Forelimb muscle (tissue), 1 donor: Measurements from ENCODE around the gene GARIN3. TPM values are rescaled to one million over a fixed set of nuclear protein-coding genes. Genes with fewer than 3 reads are reported as not detected.

Experiments used
- DNase-seq: peaks from one replicate; pipeline ENCODE4 v3.0.0-alpha.2; 2013; ENCODE audit warnings: low read depth
- polyA plus RNA-seq: library from polyadenylated mRNA; unstranded; fragments of 120-200 nt; gene quantifications from one replicate; pipeline ENCODE4 v1.2.1, GENCODE V29; 2013; ENCODE audit not compliant: insufficient read length

Gene GARIN3
- polyA plus RNA-seq, 1 donor = not detected

- DNase-seq = peak; percentile 49
Measured at GRCh38 chr5:157148734-157149615, 17.1 kb downstream of the GARIN3 start.

DNA sequence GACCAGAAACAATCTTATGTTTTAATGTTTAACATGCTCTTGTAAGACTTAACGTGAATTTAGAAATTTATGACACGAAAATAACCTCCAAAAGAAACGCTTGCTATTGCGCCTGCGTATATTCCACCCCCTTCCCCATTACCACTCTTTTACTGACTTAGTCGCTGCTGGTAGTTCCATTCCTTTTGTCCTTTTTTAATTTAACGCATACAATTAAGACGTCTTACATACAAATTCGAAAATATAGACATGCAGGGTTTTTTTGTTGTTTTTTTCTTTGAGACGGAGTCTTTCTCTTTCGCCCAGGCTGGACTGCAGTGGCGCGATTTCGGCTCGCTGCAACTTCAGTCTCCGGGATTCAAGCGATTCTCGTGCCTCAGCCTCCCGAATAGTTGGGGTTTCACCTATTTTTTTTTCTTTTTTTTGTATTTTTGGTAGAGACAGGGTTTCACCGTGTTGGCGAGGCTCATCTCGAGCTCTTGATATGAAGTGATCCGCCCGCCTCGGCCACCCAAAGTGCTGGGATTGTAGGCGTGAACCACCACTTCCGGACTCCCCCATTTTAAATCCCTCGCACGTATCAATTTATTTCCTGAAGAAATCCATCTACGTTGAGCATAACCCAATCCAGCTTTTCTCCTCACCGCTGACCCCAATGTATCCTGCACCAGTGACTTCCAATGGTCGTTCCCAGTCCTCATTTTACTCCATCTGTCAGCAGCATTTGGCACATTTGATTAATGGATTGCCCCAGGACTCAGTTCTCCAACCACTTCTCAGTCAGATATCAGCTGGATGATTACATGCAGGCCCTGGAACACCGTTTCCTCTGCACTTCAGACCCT lies 22.7 kb downstream of the GARIN3 start:
- DNase-seq = peak; percentile 17

GRCh38 chr5:157142317-157143126 lies 23.5 kb downstream of the GARIN3 start, which contains the start of gene MED7:
Gene MED7 (minus strand): TSS chr5:157142865. CDS start chr5:157139431, 3,434 bp downstream.
- DNase-seq = peak; percentile 100

GRCh38 chr5:157137691-157138090 lies 28.4 kb downstream of the GARIN3 start:
- no peak for DNase-seq

DNA sequence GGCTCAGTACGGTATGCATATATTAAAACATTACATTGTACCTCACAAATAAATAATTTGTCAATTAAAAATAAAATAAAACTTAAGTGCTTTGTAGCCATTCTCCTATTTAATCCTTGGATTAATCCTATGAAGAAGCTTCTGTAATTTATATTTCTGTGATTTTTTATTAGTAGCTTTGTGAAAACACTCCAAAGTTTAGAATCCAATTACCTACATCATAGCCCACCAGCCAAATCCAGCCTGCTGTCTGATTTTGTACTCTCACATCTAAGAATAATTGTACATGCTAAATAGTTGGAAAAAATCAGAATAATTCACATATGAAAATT lies 33.8 kb downstream of the GARIN3 start:
- DNase-seq = no peak

GRCh38 chr5:157130925-157131324 lies 35.1 kb downstream of the GARIN3 start:
- no peak for DNase-seq

GRCh38 chr5:157121709-157122108 lies 44.4 kb downstream of the GARIN3 start:
- DNase-seq = no peak

- no peak for DNase-seq
Measured at GRCh38 chr5:157120102-157120501, 46.0 kb downstream of the GARIN3 start.

- DNase-seq = no peak
Measured at GRCh38 chr5:157116483-157116954, 49.5 kb downstream of the GARIN3 start.

DNA sequence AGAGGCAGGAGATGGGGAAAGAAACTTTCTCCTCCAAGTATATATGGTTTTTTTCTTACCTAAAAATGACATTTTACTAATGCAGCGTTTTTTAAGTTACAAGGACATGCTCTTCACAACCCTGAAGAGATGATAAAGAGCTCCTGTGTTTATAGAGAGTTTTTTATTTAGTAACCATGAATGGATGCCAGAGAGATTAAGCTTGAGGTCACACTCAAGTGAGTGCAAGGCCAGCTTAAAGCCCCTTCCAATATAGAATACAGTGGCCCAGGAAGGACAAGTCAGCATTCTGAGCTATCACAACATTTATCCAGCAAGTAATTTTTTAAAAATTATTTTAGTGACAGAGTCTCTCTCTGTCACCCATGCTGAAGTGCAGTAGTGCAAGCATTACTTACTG lies 50.6 kb downstream of the GARIN3 start:
- no peak for DNase-seq

GRCh38 chr5:157115012-157115411 lies 51.1 kb downstream of the GARIN3 start:
- no peak for DNase-seq

DNA sequence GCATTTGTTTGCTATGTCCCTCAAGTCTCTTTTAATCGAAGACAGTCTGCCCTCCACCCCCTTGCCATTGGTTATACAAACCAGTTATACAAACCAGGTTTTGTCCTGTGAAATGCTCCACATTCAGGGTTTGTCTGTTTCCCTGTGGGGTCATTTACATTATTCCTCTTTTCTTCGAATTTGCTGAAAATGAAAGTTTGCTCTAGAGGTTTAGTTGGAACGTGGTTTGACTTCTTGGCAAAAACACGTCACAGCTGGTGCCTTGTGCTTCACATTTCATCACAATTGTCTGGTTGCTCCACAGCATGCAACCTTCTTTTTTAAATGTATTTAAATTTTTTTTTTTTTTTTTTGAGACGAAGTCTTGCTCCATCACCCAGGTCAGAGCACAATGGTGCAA lies 53.1 kb downstream of the GARIN3 start:
- peak; percentile 68 for DNase-seq

Other genes with a start within 250 kb of the GARIN3 start
- gene TIMD4, start 203.0 kb downstream of the GARIN3 start, polyA plus RNA-seq = 1.1 TPM
- not detected for gene HAVCR1, start 107.1 kb downstream of the GARIN3 start, polyA plus RNA-seq
- 2.1 TPM for gene HAVCR2, start 57.2 kb downstream of the GARIN3 start, polyA plus RNA-seq
- 12.1 TPM for gene MED7, start 23.4 kb downstream of the GARIN3 start, polyA plus RNA-seq
- 0.10 TPM for gene ITK, start 14.6 kb upstream of the GARIN3 start, polyA plus RNA-seq
- gene CYFIP2, start 99.9 kb upstream of the GARIN3 start, polyA plus RNA-seq = 5.2 TPM